ENCODE data around the gene FRMD6. TPM values are rescaled to one million over a fixed set of nuclear protein-coding genes. Genes with fewer than 3 reads are reported as not detected.

The FRMD6 gene
- total and polyA plus RNA-seq, 2 experiments from 2014 or later = 8.4 to 24.7 TPM

GRCh38 chr14:51613416-51613815 is 38.3 kb upstream of the FRMD6 start:
- DNase-seq (ENCODE audit: low read depth in 1 of 2, low spot score in 1 of 2) = no peak
- Histone ChIP-seq H3K36me3 (no peaks in the 10 kb centered on the region), H3K4me1 (ENCODE audit: low read depth) (peaks cover 9% of the 10 kb centered on the region), H3K4me3 (no peak overlapping the region), H3K27me3 (no peaks in the 10 kb centered on the region), H3K9me3 (ENCODE audit: low read depth) (no peaks in the 10 kb centered on the region), H3K27ac (no peak overlapping the region)
- TF ChIP-seq CTCF (IDR thresholded peaks at IDR 0.05; ENCODE audit: low read depth, low read length) = no peak

- DNase-seq (ENCODE audit: low read depth in 1 of 2, low spot score in 1 of 2) = no peak
- Histone ChIP-seq H3K4me1 (ENCODE audit: low read depth) (peaks cover 9% of the 10 kb centered on the region), H3K27me3 (no peaks in the 10 kb centered on the region), H3K36me3 (no peaks in the 10 kb centered on the region), H3K27ac (no peak overlapping the region), H3K4me3 (no peak overlapping the region), H3K9me3 (ENCODE audit: low read depth) (no peaks in the 10 kb centered on the region)
- TF ChIP-seq CTCF (IDR thresholded peaks at IDR 0.05; ENCODE audit: low read depth, low read length) = no peak
Measured at GRCh38 chr14:51614707-51615106, 37.0 kb upstream of the FRMD6 start.

GRCh38 chr14:51616256-51616655 is 35.5 kb upstream of the FRMD6 start:
- no peak for TF ChIP-seq CTCF (IDR thresholded peaks at IDR 0.05; ENCODE audit: low read depth, low read length)
- H3K27me3 ChIP-seq = no peaks in the 10 kb centered on the region
- H3K36me3 ChIP-seq = no peaks in the 10 kb centered on the region
- H3K9me3 ChIP-seq (ENCODE audit: low read depth) = no peaks in the 10 kb centered on the region
- no peak for DNase-seq (ENCODE audit: low read depth in 1 of 2, low spot score in 1 of 2)
- no peak overlapping the region for H3K4me3 ChIP-seq
- no peak overlapping the region for H3K27ac ChIP-seq
- H3K4me1 ChIP-seq (ENCODE audit: low read depth) = peaks cover 6% of the 10 kb centered on the region

- TF ChIP-seq CTCF (IDR thresholded peaks at IDR 0.05; ENCODE audit: low read depth, low read length) = no peak
- Histone ChIP-seq H3K36me3 (no peaks in the 10 kb centered on the region), H3K4me1 (ENCODE audit: low read depth) (peaks cover 6% of the 10 kb centered on the region), H3K9me3 (ENCODE audit: low read depth) (no peaks in the 10 kb centered on the region), H3K27ac (no peak overlapping the region), H3K27me3 (no peaks in the 10 kb centered on the region), H3K4me3 (no peak overlapping the region)
- peak in 1 of 2 donors; percentile 91 for DNase-seq (ENCODE audit: low read depth in 1 of 2, low spot score in 1 of 2)
Measured at GRCh38 chr14:51616724-51617409, 34.8 kb upstream of the FRMD6 start.

GRCh38 chr14:51619561-51619960 is 32.1 kb upstream of the FRMD6 start:
- Histone ChIP-seq H3K27ac (no peak overlapping the region), H3K27me3 (no peaks in the 10 kb centered on the region), H3K4me3 (no peak overlapping the region), H3K36me3 (no peaks in the 10 kb centered on the region), H3K4me1 (ENCODE audit: low read depth) (peaks cover 3% of the 10 kb centered on the region), H3K9me3 (ENCODE audit: low read depth) (no peaks in the 10 kb centered on the region)
- TF ChIP-seq CTCF (IDR thresholded peaks at IDR 0.05; ENCODE audit: low read depth, low read length) = no peak
- no peak for DNase-seq (ENCODE audit: low read depth in 1 of 2, low spot score in 1 of 2)

Measured in cardiac muscle cell (in vitro differentiated cells and primary cell).